Left ventricle myocardium superior (tissue), 1 donor: ENCODE results near the gene PCDH9. TPM values are rescaled to one million over a fixed set of nuclear protein-coding genes. Genes with fewer than 3 reads are reported as not detected.

Experiments used
- ATAC-seq: fragments of 200-7000 bp; cut with Tn5 transposase; one replicate; pipeline ENCODE4 v1.9.1; 2020; ENCODE audit warnings: mild to moderate bottlenecking, moderate library complexity
- DNase-seq: peaks from one replicate; pipeline ENCODE4 v3.0.0-alpha.2; 2020
- intact Hi-C: fragments of 100-400 bp; cut with micrococcal nuclease; formaldehyde crosslinking; loops from one replicate; pipeline ENCODE4 v1.11.0; 2022
- total RNA-seq: library from RNA; stranded (reverse); fragmentation: NEBNext Ultra II Directional; extraction: Animal tissue kit (Norgen Biotek cat#: 25700); gene quantifications from one replicate; pipeline ENCODE4 v1.2.1, GENCODE V29; 2021
- donor health status: DM: no; HTN: yes; CAD: no; lungs with severe emphysema.

PCDH9 gene
- total RNA-seq, 1 donor from 2014 or later: 12.9 TPM

- DNase-seq (no peak), ATAC-seq (no peak)
- intact Hi-C loops: no loop called here
Measured at GRCh38 chr13:66506051-66506777, 723.9 kb downstream of the PCDH9 start.

GRCh38 chr13:66503890-66504289 lies 726.2 kb downstream of the PCDH9 start:
- ATAC-seq (no peak), DNase-seq (no peak)
- intact Hi-C loops: no loop called here

GRCh38 chr13:66501181-66501580 lies 729.0 kb downstream of the PCDH9 start:
- no peak for DNase-seq
- ATAC-seq: no peak
- intact Hi-C loops: no loop called here

- DNase-seq (no peak), ATAC-seq (no peak)
- intact Hi-C loops: no loop called here
Measured at GRCh38 chr13:66492479-66492878, 737.7 kb downstream of the PCDH9 start.

- ATAC-seq (no peak), DNase-seq (no peak)
- intact Hi-C loops: no loop called here
Measured at GRCh38 chr13:66491251-66491650, 738.9 kb downstream of the PCDH9 start.

- ATAC-seq (no peak), DNase-seq (no peak)
- intact Hi-C loops: no loop called here
Measured at GRCh38 chr13:66489586-66489985, 740.5 kb downstream of the PCDH9 start.

- ATAC-seq (no peak), DNase-seq (no peak)
- intact Hi-C loops: no loop called here
Measured at GRCh38 chr13:66489172-66489571, 741.0 kb downstream of the PCDH9 start.

- intact Hi-C loops: no loop called here
- DNase-seq (no peak), ATAC-seq (no peak)
Measured at GRCh38 chr13:66483712-66484111, 746.4 kb downstream of the PCDH9 start.

GRCh38 chr13:66482836-66483235 lies 747.3 kb downstream of the PCDH9 start:
- intact Hi-C loops: no loop called here
- ATAC-seq: no peak

GRCh38 chr13:66477816-66478215 lies 752.3 kb downstream of the PCDH9 start:
- no peak for ATAC-seq

More at GRCh38 chr13:66482836-66483235, 747.3 kb downstream of the PCDH9 start:
- no peak for DNase-seq

GRCh38 chr13:66475061-66475460 lies 755.1 kb downstream of the PCDH9 start:
- ATAC-seq (no peak), DNase-seq (no peak)
- intact Hi-C loops: no loop called here

More at GRCh38 chr13:66477816-66478215, 752.3 kb downstream of the PCDH9 start:
- no peak for DNase-seq
- intact Hi-C loops: no loop called here

- DNase-seq (no peak), ATAC-seq (no peak)
- intact Hi-C loops: no loop called here
Measured at GRCh38 chr13:66469745-66470144, 760.4 kb downstream of the PCDH9 start.

- DNase-seq: no peak
- intact Hi-C loops: no loop called here
- ATAC-seq: no peak
Measured at GRCh38 chr13:66468656-66469055, 761.5 kb downstream of the PCDH9 start.

GRCh38 chr13:66462187-66462586 lies 767.9 kb downstream of the PCDH9 start:
- intact Hi-C loops: no loop called here
- ATAC-seq (no peak), DNase-seq (no peak)

GRCh38 chr13:66461021-66461420 lies 769.1 kb downstream of the PCDH9 start:
- intact Hi-C loops: no loop called here
- no peak for ATAC-seq

GRCh38 chr13:66459634-66460033 lies 770.5 kb downstream of the PCDH9 start:
- intact Hi-C loops: no loop called here
- DNase-seq (no peak), ATAC-seq (no peak)

More at GRCh38 chr13:66461021-66461420, 769.1 kb downstream of the PCDH9 start:
- no peak for DNase-seq

GRCh38 chr13:66459143-66459542 lies 771.0 kb downstream of the PCDH9 start:
- intact Hi-C loops: no loop called here
- ATAC-seq (no peak), DNase-seq (no peak)

GRCh38 chr13:66446413-66446812 lies 783.7 kb downstream of the PCDH9 start:
- DNase-seq: no peak
- no peak for ATAC-seq
- intact Hi-C loops: no loop called here

GRCh38 chr13:66443926-66444325 lies 786.2 kb downstream of the PCDH9 start:
- DNase-seq (no peak), ATAC-seq (no peak)
- intact Hi-C loops: no loop called here

- intact Hi-C loops: no loop called here
- DNase-seq (no peak), ATAC-seq (no peak)
Measured at GRCh38 chr13:66440938-66441337, 789.2 kb downstream of the PCDH9 start.

- ATAC-seq (no peak), DNase-seq (no peak)
- intact Hi-C loops: no loop called here
Measured at GRCh38 chr13:66430728-66431127, 799.4 kb downstream of the PCDH9 start.
